Tibial nerve (tissue), 4 donors: Measurements from ENCODE around the gene PRKG1.

ENCODE experiments used
- CTCF ChIP-seq, 5 experiments: fragments of 200-600 bp in 3 of 5; fragments of 450-650 bp in 2 of 5; sonication (generic) in 3 of 5; IDR thresholded peaks; one replicate each; pipeline ENCODE4 v1.5.1; 2016 to 2019; ENCODE audit warnings: antibody characterized with exemption in 5 of 5, mild to moderate bottlenecking in 3 of 5, moderate library complexity in 2 of 5
- EP300 ChIP-seq, 2 donors: sonication (generic); formaldehyde crosslinking; IDR thresholded peaks; one replicate each; pipeline ENCODE4 v1.6.1; 2017; ENCODE audit warnings: antibody characterized with exemption in 2 of 2, mild to moderate bottlenecking in 1 of 2
- POLR2A ChIP-seq, 2 donors: fragments of 450-650 bp; IDR thresholded peaks; one replicate each; pipeline ENCODE4 v1.6.1; 2017; ENCODE audit warnings: antibody characterized with exemption in 2 of 2, mild to moderate bottlenecking in 2 of 2, moderate library complexity in 2 of 2

DNA sequence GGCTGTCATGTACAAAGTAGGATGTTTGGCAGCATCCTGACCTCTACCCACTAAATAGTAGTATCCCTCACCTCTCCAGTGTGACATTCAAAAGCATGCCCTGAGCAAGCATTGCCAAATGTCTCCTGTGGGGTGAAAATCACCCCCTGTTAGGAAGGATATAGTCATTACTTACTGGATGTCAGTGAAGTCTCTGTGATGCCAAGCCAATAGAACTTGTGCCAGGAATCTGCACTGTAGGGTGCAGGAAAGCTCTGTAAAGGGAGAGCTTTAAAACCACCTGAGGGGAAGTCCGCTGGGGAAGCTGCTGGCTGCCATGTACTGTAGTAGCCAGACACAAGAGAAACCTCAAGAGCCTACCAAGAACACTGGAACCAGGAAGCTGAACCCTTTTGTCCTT lies 1069.1 kb downstream of the PRKG1 start:
- TF ChIP-seq POLR2A (IDR thresholded peaks at IDR 0.05) (no peak), CTCF (IDR thresholded peaks at IDR 0.05) (no peak), EP300 (IDR thresholded peaks at IDR 0.05) (no peak)
